ENCODE results near the gene NAA20.

Gene NAA20

GRCh38 chr20:19991854-19992253, 25.3 kb upstream of the NAA20 start:
- Histone ChIP-seq H3K36me3 (ENCODE audit: insufficient read depth, insufficient read length, low read length) (no peaks in the 10 kb centered on the region), H3K27me3 (ENCODE audit: insufficient read depth, insufficient read length) (no peaks in the 10 kb centered on the region), H3K9ac (ENCODE audit: insufficient read length, low read depth) (no peak overlapping the region), H3K4me1 (ENCODE audit: insufficient read depth, insufficient read length) (peaks cover 4% of the 10 kb centered on the region), H3K9me3 (ENCODE audit: insufficient read depth, low read length) (no peaks in the 10 kb centered on the region), H3K4me3 (ENCODE audit: insufficient read length, low read depth) (no peak overlapping the region)
- DNase-seq (ENCODE audit: low read depth, low spot score) = no peak
- TF ChIP-seq YY1 (IDR thresholded peaks at IDR 0.05; ENCODE audit: insufficient read depth, insufficient read length) (no peak), SUZ12 (IDR thresholded peaks at IDR 0.05; ENCODE audit: extremely low read depth, insufficient read depth, insufficient read length) (no peak), ZNF274 (IDR thresholded peaks at IDR 0.05; ENCODE audit: low read depth, low read length) (no peak)

- Histone ChIP-seq H3K4me1 (ENCODE audit: insufficient read depth, insufficient read length) (peaks cover 4% of the 10 kb centered on the region), H3K27me3 (ENCODE audit: insufficient read depth, insufficient read length) (no peaks in the 10 kb centered on the region), H3K9me3 (ENCODE audit: insufficient read depth, low read length) (no peaks in the 10 kb centered on the region), H3K9ac (ENCODE audit: insufficient read length, low read depth) (peak overlapping the region; percentile 42), H3K36me3 (ENCODE audit: insufficient read depth, insufficient read length, low read length) (no peaks in the 10 kb centered on the region), H3K4me3 (ENCODE audit: insufficient read length, low read depth) (no peak overlapping the region)
- DNase-seq (ENCODE audit: low read depth, low spot score) = peak; percentile 55
- TF ChIP-seq SUZ12 (IDR thresholded peaks at IDR 0.05; ENCODE audit: extremely low read depth, insufficient read depth, insufficient read length) = no peak
- no peak for TF ChIP-seq ZNF274 (IDR thresholded peaks at IDR 0.05; ENCODE audit: low read depth, low read length)
- TF ChIP-seq YY1 (IDR thresholded peaks at IDR 0.05; ENCODE audit: insufficient read depth, insufficient read length) = no peak
These were observed 23.9 kb upstream of the NAA20 start for GRCh38 chr20:19992996-19993908.

- Histone ChIP-seq H3K9ac (ENCODE audit: insufficient read length, low read depth) (peak overlapping the region; percentile 42), H3K27me3 (ENCODE audit: insufficient read depth, insufficient read length) (no peaks in the 10 kb centered on the region), H3K4me3 (ENCODE audit: insufficient read length, low read depth) (no peak overlapping the region), H3K9me3 (ENCODE audit: insufficient read depth, low read length) (no peaks in the 10 kb centered on the region), H3K36me3 (ENCODE audit: insufficient read depth, insufficient read length, low read length) (no peaks in the 10 kb centered on the region), H3K4me1 (ENCODE audit: insufficient read depth, insufficient read length) (peaks cover 4% of the 10 kb centered on the region)
- DNase-seq (ENCODE audit: low read depth, low spot score) = no peak
- no peak for TF ChIP-seq SUZ12 (IDR thresholded peaks at IDR 0.05; ENCODE audit: extremely low read depth, insufficient read depth, insufficient read length)
- no peak for TF ChIP-seq ZNF274 (IDR thresholded peaks at IDR 0.05; ENCODE audit: low read depth, low read length)
- no peak for TF ChIP-seq YY1 (IDR thresholded peaks at IDR 0.05; ENCODE audit: insufficient read depth, insufficient read length)
These were observed 23.0 kb upstream of the NAA20 start for GRCh38 chr20:19993958-19994669.

GRCh38 chr20:19995220-19995863, 21.8 kb upstream of the NAA20 start:
- Histone ChIP-seq H3K9me3 (ENCODE audit: insufficient read depth, low read length) (no peaks in the 10 kb centered on the region), H3K4me1 (ENCODE audit: insufficient read depth, insufficient read length) (peaks cover 4% of the 10 kb centered on the region), H3K36me3 (ENCODE audit: insufficient read depth, insufficient read length, low read length) (no peaks in the 10 kb centered on the region), H3K9ac (ENCODE audit: insufficient read length, low read depth) (no peak overlapping the region), H3K4me3 (ENCODE audit: insufficient read length, low read depth) (no peak overlapping the region), H3K27me3 (ENCODE audit: insufficient read depth, insufficient read length) (no peaks in the 10 kb centered on the region)
- no peak for DNase-seq (ENCODE audit: low read depth, low spot score)
- no peak for TF ChIP-seq SUZ12 (IDR thresholded peaks at IDR 0.05; ENCODE audit: extremely low read depth, insufficient read depth, insufficient read length)
- TF ChIP-seq ZNF274 (IDR thresholded peaks at IDR 0.05; ENCODE audit: low read depth, low read length) = no peak
- TF ChIP-seq YY1 (IDR thresholded peaks at IDR 0.05; ENCODE audit: insufficient read depth, insufficient read length) = no peak

- H3K36me3 ChIP-seq (ENCODE audit: insufficient read depth, insufficient read length, low read length) = peaks cover 5% of the 10 kb centered on the region
- no peaks in the 10 kb centered on the region for H3K9me3 ChIP-seq (ENCODE audit: insufficient read depth, low read length)
- TF ChIP-seq SUZ12 (IDR thresholded peaks at IDR 0.05; ENCODE audit: extremely low read depth, insufficient read depth, insufficient read length) (no peak), YY1 (IDR thresholded peaks at IDR 0.05; ENCODE audit: insufficient read depth, insufficient read length) (no peak), ZNF274 (IDR thresholded peaks at IDR 0.05; ENCODE audit: low read depth, low read length) (no peak)
- H3K4me1 ChIP-seq (ENCODE audit: insufficient read depth, insufficient read length) = peaks cover 4% of the 10 kb centered on the region
- H3K27me3 ChIP-seq (ENCODE audit: insufficient read depth, insufficient read length) = no peaks in the 10 kb centered on the region
- no peak for DNase-seq (ENCODE audit: low read depth, low spot score)
- no peak overlapping the region for H3K4me3 ChIP-seq (ENCODE audit: insufficient read length, low read depth)
- H3K9ac ChIP-seq (ENCODE audit: insufficient read length, low read depth) = no peak overlapping the region
These were observed 20.9 kb upstream of the NAA20 start for GRCh38 chr20:19996222-19996621.

GRCh38 chr20:19996917-19997316, 20.2 kb upstream of the NAA20 start:
- TF ChIP-seq ZNF274 (IDR thresholded peaks at IDR 0.05; ENCODE audit: low read depth, low read length) (no peak), SUZ12 (IDR thresholded peaks at IDR 0.05; ENCODE audit: extremely low read depth, insufficient read depth, insufficient read length) (no peak), YY1 (IDR thresholded peaks at IDR 0.05; ENCODE audit: insufficient read depth, insufficient read length) (no peak)
- H3K36me3 ChIP-seq (ENCODE audit: insufficient read depth, insufficient read length, low read length) = peaks cover 5% of the 10 kb centered on the region
- no peaks in the 10 kb centered on the region for H3K27me3 ChIP-seq (ENCODE audit: insufficient read depth, insufficient read length)
- no peak overlapping the region for H3K9ac ChIP-seq (ENCODE audit: insufficient read length, low read depth)
- peaks cover 4% of the 10 kb centered on the region for H3K4me1 ChIP-seq (ENCODE audit: insufficient read depth, insufficient read length)
- no peak for DNase-seq (ENCODE audit: low read depth, low spot score)
- H3K9me3 ChIP-seq (ENCODE audit: insufficient read depth, low read length) = no peaks in the 10 kb centered on the region
- no peak overlapping the region for H3K4me3 ChIP-seq (ENCODE audit: insufficient read length, low read depth)
